ENCODE data around the gene FGF14.

DNA sequence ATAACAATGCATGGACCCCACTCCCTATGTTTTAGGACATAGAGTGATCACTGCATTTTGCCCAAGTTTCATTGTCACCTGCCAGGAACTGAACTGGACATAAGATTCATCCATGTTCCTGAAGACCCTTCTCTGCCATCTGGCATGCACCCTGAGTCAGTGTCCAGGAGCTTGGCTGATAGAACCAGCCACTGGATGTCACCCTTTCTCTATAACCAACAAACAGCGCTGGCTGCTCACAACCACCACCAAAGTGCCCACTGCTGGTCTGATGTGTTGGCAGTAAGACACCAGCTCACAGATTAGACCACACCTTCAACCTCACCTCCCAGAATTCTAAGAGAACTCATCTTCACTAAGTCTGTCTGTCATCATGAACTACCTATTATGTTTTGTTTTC is 616.0 kb downstream of the FGF14 start:
- TF ChIP-seq, protein P1, sequence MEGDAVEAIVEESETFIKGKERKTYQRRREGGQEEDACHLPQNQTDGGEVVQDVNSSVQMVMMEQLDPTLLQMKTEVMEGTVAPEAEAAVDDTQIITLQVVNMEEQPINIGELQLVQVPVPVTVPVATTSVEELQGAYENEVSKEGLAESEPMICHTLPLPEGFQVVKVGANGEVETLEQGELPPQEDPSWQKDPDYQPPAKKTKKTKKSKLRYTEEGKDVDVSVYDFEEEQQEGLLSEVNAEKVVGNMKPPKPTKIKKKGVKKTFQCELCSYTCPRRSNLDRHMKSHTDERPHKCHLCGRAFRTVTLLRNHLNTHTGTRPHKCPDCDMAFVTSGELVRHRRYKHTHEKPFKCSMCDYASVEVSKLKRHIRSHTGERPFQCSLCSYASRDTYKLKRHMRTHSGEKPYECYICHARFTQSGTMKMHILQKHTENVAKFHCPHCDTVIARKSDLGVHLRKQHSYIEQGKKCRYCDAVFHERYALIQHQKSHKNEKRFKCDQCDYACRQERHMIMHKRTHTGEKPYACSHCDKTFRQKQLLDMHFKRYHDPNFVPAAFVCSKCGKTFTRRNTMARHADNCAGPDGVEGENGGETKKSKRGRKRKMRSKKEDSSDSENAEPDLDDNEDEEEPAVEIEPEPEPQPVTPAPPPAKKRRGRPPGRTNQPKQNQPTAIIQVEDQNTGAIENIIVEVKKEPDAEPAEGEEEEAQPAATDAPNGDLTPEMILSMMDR (conservative IDR thresholded peaks at IDR 0.05) = peak; percentile 31
- no peak for TF ChIP-seq ZFX (IDR thresholded peaks at IDR 0.05)

Measured in C4-2B (cell line).